ENCODE measurements around the gene FUS.

GRCh38 chr16:31224092-31224955 lies 44.4 kb downstream of the FUS start:
- TF ChIP-seq CTCF (IDR thresholded peaks at IDR 0.05) (no peak), EP300 (IDR thresholded peaks at IDR 0.05) (no peak)

Measured in tibial nerve (tissue), 4 donors.